ENCODE results near the gene LEO1. TPM values are rescaled to one million over a fixed set of nuclear protein-coding genes. Genes with fewer than 3 reads are reported as not detected.
"Not testable (repeated sequence)": the region's sequence is repeated elsewhere in the genome, so short reads cannot be mapped to it uniquely, and the experiment has no call there.

The LEO1 gene
- total RNA-seq, 1 experiment from 2014 or later = 22.5 TPM

DNA sequence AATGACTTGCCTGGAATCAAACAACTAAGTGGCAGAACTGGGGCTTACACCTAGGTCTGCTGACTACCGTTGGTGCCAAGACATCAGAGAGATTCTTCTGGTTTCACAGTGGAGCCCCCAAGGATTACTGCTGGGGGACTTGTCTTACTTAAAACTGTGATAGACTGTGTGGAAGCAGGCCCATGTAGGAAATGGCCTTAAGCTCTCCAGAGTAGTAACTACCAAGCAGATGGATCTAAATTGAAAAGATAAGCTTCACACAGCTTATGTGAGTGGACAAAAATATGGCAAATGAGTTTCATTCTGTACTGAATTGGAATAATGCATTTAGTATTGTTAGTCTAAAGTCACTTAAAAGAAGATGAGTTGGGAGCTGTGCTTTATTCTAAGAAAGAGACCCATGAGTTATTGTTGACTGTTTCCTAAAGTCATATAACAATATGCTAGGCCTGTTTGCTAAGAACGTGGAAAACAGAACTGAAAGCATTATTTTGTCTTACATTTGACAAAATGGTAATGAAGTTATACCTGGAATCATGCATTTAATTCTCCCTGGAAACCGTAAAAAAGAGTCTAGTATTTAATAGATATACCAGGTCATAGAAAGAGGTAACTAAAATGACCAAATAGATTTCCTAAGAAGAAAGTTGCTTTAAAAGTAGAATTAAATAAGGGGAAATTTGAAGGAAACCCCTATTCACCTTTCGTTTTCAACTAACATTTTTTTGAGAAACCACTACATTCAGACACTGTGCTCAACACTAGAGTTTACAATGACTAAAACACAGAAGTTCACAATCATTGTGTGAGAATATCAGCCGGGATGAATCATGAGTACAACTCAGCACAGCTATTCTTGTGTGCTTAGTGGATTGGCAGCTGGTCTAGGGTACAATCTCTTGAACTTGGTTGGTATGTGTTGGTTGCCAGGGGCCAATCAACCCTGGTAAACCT is 34.4 kb upstream of the LEO1 start:
- DNase-seq = no peak
- H3K36me3 Mint-ChIP-seq (ENCODE audit: insufficient read depth, unreplicated experiment) = no peaks in the 10 kb centered on the region
- no peak overlapping the region for H3K27ac Mint-ChIP-seq (ENCODE audit: unreplicated experiment)
- no peak overlapping the region for H3K4me3 Mint-ChIP-seq (ENCODE audit: low read depth, unreplicated experiment)
- H3K9me3 Mint-ChIP-seq (ENCODE audit: low read depth, unreplicated experiment) = no peaks in the 10 kb centered on the region
- TF ChIP-seq, protein P1, sequence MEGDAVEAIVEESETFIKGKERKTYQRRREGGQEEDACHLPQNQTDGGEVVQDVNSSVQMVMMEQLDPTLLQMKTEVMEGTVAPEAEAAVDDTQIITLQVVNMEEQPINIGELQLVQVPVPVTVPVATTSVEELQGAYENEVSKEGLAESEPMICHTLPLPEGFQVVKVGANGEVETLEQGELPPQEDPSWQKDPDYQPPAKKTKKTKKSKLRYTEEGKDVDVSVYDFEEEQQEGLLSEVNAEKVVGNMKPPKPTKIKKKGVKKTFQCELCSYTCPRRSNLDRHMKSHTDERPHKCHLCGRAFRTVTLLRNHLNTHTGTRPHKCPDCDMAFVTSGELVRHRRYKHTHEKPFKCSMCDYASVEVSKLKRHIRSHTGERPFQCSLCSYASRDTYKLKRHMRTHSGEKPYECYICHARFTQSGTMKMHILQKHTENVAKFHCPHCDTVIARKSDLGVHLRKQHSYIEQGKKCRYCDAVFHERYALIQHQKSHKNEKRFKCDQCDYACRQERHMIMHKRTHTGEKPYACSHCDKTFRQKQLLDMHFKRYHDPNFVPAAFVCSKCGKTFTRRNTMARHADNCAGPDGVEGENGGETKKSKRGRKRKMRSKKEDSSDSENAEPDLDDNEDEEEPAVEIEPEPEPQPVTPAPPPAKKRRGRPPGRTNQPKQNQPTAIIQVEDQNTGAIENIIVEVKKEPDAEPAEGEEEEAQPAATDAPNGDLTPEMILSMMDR (IDR thresholded peaks at IDR 0.05; ENCODE audit: unreplicated experiment) = no peak
- intact Hi-C loops (cut with micrococcal nuclease; ENCODE audit: unreplicated experiment) = no loop called here
- peaks cover 14% of the 10 kb centered on the region for H3K4me1 Mint-ChIP-seq (ENCODE audit: low read depth, unreplicated experiment)
- no TSS peak for BruUV-seq (replicated peaks)
- no peaks in the 10 kb centered on the region for H3K27me3 Mint-ChIP-seq (ENCODE audit: unreplicated experiment)
- CTCF ChIA-PET = no interaction called here

DNA sequence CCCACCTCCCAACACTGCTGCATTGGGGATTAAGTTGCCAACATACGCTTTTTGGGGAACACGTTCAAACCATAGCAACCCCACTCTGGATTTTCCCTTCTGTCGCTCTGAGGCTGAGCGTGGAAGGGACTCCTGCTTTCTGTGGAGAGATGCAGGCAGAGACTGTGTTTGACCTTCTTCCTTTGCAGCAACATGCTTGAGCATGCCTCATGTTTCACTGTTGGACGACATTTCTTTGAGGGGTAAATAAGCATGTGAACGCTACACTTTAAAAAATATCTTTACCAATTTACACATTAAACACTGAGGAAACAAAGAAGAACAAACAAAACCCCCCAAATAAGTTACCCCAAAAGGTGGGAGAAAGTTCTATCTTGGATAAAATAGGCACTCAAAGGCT is 33.2 kb upstream of the LEO1 start:
- no peaks in the 10 kb centered on the region for H3K36me3 Mint-ChIP-seq (ENCODE audit: insufficient read depth, unreplicated experiment)
- no TSS peak for BruUV-seq (replicated peaks)
- no peak for DNase-seq
- TF ChIP-seq, protein P1 (IDR thresholded peaks at IDR 0.05; ENCODE audit: unreplicated experiment) = no peak
- H3K4me1 Mint-ChIP-seq (ENCODE audit: low read depth, unreplicated experiment) = peaks cover 9% of the 10 kb centered on the region
- CTCF ChIA-PET = interaction anchor here (0.7 kb wide), 1 partner anchor 1141 kb away, joined by 6 read pairs; no protein-coding TSS in a partner anchor
- H3K4me3 Mint-ChIP-seq (ENCODE audit: low read depth, unreplicated experiment) = no peak overlapping the region
- intact Hi-C loops (cut with micrococcal nuclease; ENCODE audit: unreplicated experiment) = no loop called here
- no peaks in the 10 kb centered on the region for H3K9me3 Mint-ChIP-seq (ENCODE audit: low read depth, unreplicated experiment)
- no peak overlapping the region for H3K27ac Mint-ChIP-seq (ENCODE audit: unreplicated experiment)
- H3K27me3 Mint-ChIP-seq (ENCODE audit: unreplicated experiment) = no peaks in the 10 kb centered on the region

DNA sequence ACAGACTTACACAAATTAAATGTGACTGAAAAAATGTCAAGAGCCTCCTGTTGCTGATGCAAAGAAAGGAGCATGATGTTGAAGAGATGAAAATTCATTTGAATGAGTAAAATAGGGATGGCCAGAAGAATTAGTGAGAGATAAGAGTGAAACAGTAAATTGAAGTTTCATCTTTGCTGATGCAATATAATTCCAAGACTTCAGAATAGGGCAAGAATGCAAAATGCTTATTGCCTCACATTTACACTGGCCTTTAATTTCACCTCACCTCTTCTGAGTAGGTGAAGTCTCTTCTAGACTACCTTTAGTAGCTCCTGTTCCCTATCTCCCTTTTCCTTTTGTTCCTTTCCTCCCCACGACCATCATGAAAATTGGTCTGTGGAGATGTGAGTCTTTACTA is 32.1 kb upstream of the LEO1 start:
- no peak overlapping the region for H3K4me3 Mint-ChIP-seq (ENCODE audit: low read depth, unreplicated experiment)
- H3K9me3 Mint-ChIP-seq (ENCODE audit: low read depth, unreplicated experiment) = no peaks in the 10 kb centered on the region
- no peaks in the 10 kb centered on the region for H3K27me3 Mint-ChIP-seq (ENCODE audit: unreplicated experiment)
- peaks cover 4% of the 10 kb centered on the region for H3K4me1 Mint-ChIP-seq (ENCODE audit: low read depth, unreplicated experiment)
- no peaks in the 10 kb centered on the region for H3K36me3 Mint-ChIP-seq (ENCODE audit: insufficient read depth, unreplicated experiment)
- CTCF ChIA-PET = interaction anchor here (0.6 kb wide), 1 partner anchor 1105 kb away, joined by 4 read pairs; no protein-coding TSS in a partner anchor
- no peak overlapping the region for H3K27ac Mint-ChIP-seq (ENCODE audit: unreplicated experiment)
- BruUV-seq (replicated peaks) = no TSS peak
- intact Hi-C loops (cut with micrococcal nuclease; ENCODE audit: unreplicated experiment) = no loop called here
- TF ChIP-seq, protein P1 (IDR thresholded peaks at IDR 0.05; ENCODE audit: unreplicated experiment) = no peak
- no peak for DNase-seq

DNA sequence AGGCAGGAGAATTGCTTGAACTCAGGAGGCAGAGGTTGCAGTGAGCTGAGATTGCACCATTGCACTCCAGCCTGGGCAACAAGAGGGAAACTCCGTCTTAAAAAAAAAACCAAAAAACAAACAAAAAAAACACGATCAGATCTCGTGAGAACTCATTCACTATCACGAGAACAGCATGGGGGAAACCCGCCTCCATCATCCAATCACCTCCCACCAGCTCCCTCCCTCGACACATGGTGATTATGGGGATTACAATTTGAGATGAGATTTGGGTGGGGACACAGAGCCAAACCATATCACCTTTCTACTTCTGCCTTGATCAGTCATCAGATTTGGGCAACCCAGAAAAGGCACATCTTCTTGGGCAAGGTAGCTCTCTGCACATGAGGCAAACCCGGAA is 31.5 kb upstream of the LEO1 start:
- DNase-seq; H3K36me3 Mint-ChIP-seq (ENCODE audit: insufficient read depth, unreplicated experiment); H3K27me3 Mint-ChIP-seq (ENCODE audit: unreplicated experiment); BruUV-seq (replicated peaks); H3K4me3 Mint-ChIP-seq (ENCODE audit: low read depth, unreplicated experiment); H3K9me3 Mint-ChIP-seq (ENCODE audit: low read depth, unreplicated experiment); H3K27ac Mint-ChIP-seq (ENCODE audit: unreplicated experiment); intact Hi-C loops (cut with micrococcal nuclease; ENCODE audit: unreplicated experiment); H3K4me1 Mint-ChIP-seq (ENCODE audit: low read depth, unreplicated experiment): not testable (repeated sequence)
- CTCF ChIA-PET = interaction anchor here (0.6 kb wide), 1 partner anchor 1105 kb away, joined by 4 read pairs; no protein-coding TSS in a partner anchor

DNA sequence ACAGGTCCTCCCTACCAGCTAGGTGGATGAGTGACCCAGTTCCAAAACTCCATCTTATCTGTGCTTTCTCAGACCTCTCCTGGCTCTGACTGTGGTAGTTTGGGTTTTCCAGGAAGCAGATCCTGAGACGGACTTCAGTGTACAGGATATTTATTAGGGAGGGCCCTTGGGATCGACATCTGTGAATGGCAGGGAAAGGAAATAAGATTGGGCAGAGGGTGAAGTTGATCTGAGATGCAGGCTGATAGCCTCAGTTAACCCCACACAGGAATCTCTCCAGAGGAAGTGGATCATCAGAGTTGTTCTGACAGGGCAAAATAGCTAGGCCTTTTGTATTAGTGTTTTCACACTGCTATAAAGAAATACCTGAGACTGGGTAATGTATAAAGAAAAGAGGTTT is 30.8 kb upstream of the LEO1 start:
- Mint-ChIP-seq H3K36me3 (ENCODE audit: insufficient read depth, unreplicated experiment) (no peaks in the 10 kb centered on the region), H3K4me3 (ENCODE audit: low read depth, unreplicated experiment) (no peak overlapping the region), H3K27ac (ENCODE audit: unreplicated experiment) (no peak overlapping the region), H3K4me1 (ENCODE audit: low read depth, unreplicated experiment) (no peaks in the 10 kb centered on the region), H3K27me3 (ENCODE audit: unreplicated experiment) (no peaks in the 10 kb centered on the region), H3K9me3 (ENCODE audit: low read depth, unreplicated experiment) (no peaks in the 10 kb centered on the region)
- BruUV-seq (replicated peaks) = no TSS peak
- no peak for DNase-seq
- TF ChIP-seq, protein P1 (IDR thresholded peaks at IDR 0.05; ENCODE audit: unreplicated experiment) = no peak
- CTCF ChIA-PET = no interaction called here
- intact Hi-C loops (cut with micrococcal nuclease; ENCODE audit: unreplicated experiment) = no loop called here

Data from Calu3 (cell line).